ENCODE data around the gene CREBL2.
"Not testable (repeated sequence)": the region's sequence is repeated elsewhere in the genome, so short reads cannot be mapped to it uniquely, and the experiment has no call there.

Gene CREBL2, protein sequence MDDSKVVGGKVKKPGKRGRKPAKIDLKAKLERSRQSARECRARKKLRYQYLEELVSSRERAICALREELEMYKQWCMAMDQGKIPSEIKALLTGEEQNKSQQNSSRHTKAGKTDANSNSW

DNA sequence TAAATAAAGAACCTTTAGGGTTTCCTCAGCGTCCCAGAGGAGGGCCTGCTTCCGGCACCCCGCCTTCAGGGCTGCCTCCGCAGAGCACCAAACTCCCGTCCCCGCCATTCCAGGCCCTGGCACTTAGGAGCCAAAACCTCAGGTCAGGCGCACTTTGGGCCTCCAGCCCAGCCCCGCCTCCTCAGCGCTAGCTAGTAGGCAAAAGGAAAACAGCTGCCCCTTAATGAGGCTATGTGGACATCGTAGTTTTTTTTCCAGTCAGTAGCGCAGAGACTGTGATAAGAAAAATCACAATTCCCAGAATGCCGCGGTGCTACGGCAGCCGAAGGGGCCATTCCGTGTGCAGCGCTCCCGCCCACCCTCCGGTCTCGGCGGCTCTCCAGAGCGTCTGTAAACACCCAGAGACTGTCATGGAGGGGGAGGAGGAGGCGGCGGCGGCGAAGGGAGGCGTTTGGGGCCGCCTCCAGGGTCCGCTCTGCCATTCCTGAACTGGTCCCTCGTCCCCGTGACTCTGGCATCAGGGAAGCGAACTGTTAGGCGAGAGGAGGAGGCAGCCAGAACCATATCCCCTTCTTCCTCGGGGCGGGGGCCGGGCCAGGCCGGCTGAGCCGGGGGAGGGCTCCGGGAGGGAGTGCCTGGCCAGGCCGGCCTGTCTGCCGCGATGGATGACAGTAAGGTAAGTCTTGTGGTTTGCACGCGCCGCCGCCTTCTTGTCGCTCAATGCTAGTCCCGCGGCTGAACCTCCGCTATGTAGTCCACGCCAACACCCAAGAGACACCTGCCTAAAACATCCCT, at the start of gene CREBL2:
TSS of gene CREBL2 (plus strand) at position 365 of the 795 bp plus-strand sequence. CDS start at position 662, 297 bp downstream.
- ChIA-PET POLR2A (interaction anchor here (1.0 kb wide), 1 partner anchor 114 kb away, joined by 7 read pairs; no protein-coding TSS in a partner anchor), CTCF (interaction anchor here (0.7 to 1.5 kb wide), 5 partner anchors 34 to 235 kb away, joined by 3 to 6 read pairs (median 4); no protein-coding TSS in a partner anchor)
- TF ChIP-seq, protein P1, sequence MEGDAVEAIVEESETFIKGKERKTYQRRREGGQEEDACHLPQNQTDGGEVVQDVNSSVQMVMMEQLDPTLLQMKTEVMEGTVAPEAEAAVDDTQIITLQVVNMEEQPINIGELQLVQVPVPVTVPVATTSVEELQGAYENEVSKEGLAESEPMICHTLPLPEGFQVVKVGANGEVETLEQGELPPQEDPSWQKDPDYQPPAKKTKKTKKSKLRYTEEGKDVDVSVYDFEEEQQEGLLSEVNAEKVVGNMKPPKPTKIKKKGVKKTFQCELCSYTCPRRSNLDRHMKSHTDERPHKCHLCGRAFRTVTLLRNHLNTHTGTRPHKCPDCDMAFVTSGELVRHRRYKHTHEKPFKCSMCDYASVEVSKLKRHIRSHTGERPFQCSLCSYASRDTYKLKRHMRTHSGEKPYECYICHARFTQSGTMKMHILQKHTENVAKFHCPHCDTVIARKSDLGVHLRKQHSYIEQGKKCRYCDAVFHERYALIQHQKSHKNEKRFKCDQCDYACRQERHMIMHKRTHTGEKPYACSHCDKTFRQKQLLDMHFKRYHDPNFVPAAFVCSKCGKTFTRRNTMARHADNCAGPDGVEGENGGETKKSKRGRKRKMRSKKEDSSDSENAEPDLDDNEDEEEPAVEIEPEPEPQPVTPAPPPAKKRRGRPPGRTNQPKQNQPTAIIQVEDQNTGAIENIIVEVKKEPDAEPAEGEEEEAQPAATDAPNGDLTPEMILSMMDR (IDR thresholded peaks at IDR 0.05; ENCODE audit: control extremely low read depth, extremely low read depth, low read depth, missing control alignments): no peak
- DNase-seq (ENCODE audit: extremely low spot score): peak; percentile 88

DNA sequence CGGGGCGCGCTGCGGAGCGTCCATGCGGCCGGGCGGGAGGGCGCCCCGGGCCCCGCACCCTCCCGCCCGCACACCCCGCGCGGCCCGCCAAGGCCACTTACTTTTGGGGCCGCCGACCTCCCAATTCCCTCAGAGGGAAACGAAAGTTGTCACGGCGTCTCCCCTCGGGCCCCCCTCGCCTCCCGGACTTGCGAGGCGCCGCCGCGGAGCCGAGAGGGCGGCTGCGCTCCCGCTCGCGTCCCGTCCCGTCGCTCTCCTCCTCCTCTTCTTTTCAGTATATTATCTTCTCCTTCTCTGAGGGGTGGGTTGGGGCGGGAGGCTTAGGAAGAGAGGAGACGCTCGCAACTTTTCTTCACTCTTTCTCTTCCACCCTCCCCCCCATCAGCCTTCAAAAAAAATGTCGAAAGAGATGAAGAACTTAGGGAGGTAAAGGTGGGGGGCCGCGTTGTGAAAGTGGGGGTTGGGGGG, 49.6 kb upstream of the CREBL2 start:
- ChIA-PET CTCF (interaction anchor here (1.3 to 2.8 kb wide), 6 partner anchors 7 to 45 kb away, joined by 3 to 30 read pairs (median 13); no protein-coding TSS in a partner anchor), POLR2A (interaction anchor here (1.0 kb wide), 1 partner anchor 56 kb away, joined by 3 read pairs; no protein-coding TSS in a partner anchor)
- TF ChIP-seq, protein P1 (IDR thresholded peaks at IDR 0.05; ENCODE audit: control extremely low read depth, extremely low read depth, low read depth, missing control alignments): no peak
- peak; percentile 30 for DNase-seq (ENCODE audit: extremely low spot score)

DNA sequence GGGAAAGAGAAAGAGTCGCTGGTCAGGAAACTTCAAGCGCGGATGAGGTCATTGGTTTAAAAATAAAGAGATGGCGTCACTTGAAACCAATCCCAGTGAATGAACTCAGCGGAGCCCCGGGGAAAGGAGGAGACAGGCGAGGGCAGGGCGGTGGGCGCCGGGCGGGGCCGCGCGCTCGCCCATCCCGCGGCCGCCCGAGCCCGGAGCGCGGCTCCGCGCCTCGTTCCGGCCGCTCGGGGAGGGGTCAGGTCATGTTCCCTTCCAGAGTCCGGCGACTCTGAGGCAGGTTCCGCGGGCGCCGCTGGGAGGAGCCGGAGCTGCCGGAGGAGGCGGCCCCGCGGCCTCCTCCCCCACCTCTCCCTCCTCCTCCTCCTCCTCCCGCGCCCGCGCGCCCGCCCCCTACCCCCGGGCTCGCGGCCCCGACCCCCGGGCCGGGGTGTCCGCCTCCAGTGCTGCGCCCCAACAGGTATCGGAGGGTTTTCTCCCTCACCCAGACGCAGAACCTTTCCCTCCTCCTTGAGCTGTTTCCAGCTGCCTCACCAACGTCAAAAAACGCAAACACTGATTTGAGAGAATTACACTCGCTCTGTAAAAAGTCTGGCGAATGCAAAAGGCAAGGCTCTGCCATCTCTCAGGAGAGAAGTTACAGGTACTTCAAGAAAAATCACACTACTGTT, 49.0 kb upstream of the CREBL2 start, which contains the start of gene DUSP16:
TSS of gene DUSP16 (minus strand) at position 279 of the 677 bp plus-strand sequence. CDS start 41,765 bp downstream, outside the sequence.
- ChIA-PET CTCF (interaction anchor here (0.8 to 2.8 kb wide), 23 partner anchors 8 to 227 kb away, joined by 3 to 40 read pairs (median 4); no protein-coding TSS in a partner anchor), POLR2A (interaction anchor here (1.0 kb wide), 1 partner anchor 57 kb away, joined by 3 read pairs; no protein-coding TSS in a partner anchor)
- peak; percentile 89 for DNase-seq (ENCODE audit: extremely low spot score)
- TF ChIP-seq, protein P1 (IDR thresholded peaks at IDR 0.05; ENCODE audit: control extremely low read depth, extremely low read depth, low read depth, missing control alignments): peak; percentile 3

DNA sequence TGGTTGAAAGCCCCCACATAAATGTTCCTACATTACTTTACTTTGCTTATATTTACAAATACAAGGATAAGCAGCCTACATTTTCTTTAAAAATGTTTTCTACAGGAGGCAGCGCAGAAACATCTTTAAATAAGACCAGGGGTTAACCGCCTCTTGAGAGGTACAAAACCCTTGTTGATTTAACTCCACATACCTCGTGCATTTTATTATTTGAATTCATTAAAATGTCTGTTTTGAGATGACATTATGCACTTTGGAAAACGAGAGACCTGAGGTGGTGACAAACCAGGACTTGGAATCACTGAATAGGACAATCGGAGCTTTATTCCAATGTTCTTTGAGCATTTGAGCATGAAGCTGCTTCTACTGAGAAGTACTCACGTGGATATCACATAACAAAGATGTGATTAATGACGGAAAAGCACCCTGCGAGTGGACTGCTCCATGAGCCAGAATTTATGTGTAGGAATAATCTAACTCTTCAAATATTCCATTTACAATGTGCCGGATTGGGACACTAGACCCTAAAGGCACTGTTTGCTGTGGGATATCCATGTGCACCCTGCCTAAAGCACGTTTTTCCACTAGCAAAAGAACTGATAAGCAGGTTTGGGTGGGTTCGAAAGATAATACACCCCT, 48.3 kb upstream of the CREBL2 start:
- CTCF ChIA-PET: interaction anchor here (0.8 to 2.8 kb wide), 32 partner anchors 9 to 227 kb away, joined by 3 to 40 read pairs (median 4); no protein-coding TSS in a partner anchor
- TF ChIP-seq, protein P1 (IDR thresholded peaks at IDR 0.05; ENCODE audit: control extremely low read depth, extremely low read depth, low read depth, missing control alignments): no peak
- no peak for DNase-seq (ENCODE audit: extremely low spot score)
- POLR2A ChIA-PET: interaction anchor here (1.0 to 1.5 kb wide), 2 partner anchors 14 to 58 kb away, joined by 3 read pairs; no protein-coding TSS in a partner anchor

DNA sequence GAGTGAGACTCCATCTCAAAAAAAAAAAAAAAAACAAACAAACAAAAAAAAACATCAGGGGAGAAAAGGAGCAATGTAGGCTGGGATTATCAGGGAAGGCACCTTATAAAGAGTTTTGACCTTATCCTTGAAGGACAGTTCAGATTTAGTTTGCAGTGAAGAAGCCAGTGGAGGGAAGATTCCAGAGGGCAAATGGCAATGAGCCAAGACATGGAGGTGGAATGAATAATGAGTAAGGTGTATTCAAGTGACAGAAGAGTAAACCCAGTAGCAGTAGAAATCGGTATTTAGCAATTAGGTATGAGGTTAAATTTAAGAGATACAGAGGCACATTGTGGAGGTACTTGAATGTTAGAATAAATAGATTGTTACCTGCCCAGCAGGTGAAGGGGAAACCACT, 46.8 kb upstream of the CREBL2 start:
- POLR2A ChIA-PET: interaction anchor here (0.7 to 1.5 kb wide), 2 partner anchors 16 to 78 kb away, joined by 3 to 7 read pairs; no protein-coding TSS in a partner anchor
- DNase-seq (ENCODE audit: extremely low spot score): no peak
- TF ChIP-seq, protein P1 (IDR thresholded peaks at IDR 0.05; ENCODE audit: control extremely low read depth, extremely low read depth, low read depth, missing control alignments): no peak
- CTCF ChIA-PET: interaction anchor here (1.0 to 2.8 kb wide), 16 partner anchors 8 to 207 kb away, joined by 3 to 40 read pairs (median 6); no protein-coding TSS in a partner anchor

DNA sequence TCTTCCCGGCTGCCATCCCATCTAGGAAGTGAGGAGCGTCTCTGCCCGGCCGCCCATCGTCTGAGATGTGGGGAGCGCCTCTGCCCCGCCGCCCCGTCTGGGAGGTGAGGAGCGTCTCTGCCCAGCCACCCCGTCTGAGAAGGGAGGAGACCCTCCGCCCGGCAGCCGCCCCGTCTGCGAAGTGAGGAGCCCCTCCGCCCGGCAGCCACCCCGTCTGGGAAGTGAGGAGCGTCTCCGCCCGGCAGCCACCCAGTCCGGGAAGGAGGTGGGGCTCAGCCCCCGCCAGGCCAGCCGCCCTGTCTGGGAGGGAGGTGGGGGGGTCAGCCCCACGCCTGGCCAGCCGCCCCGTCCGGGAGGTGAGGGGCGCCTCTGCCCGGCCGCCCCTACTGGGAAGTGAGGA, 45.7 kb upstream of the CREBL2 start:
- CTCF ChIA-PET; POLR2A ChIA-PET; DNase-seq (ENCODE audit: extremely low spot score): not testable (repeated sequence)

Measured in GM10248 (cell line).